Glomerular endothelial cell (primary cell): ENCODE results near the gene CTDP1. TPM values are rescaled to one million over a fixed set of nuclear protein-coding genes. Genes with fewer than 3 reads are reported as not detected.

Experiments
- DNase-seq: peaks from one replicate; pipeline ENCODE4 v3.0.0-alpha.2; 2011; ENCODE audit warnings: low read depth, low spot score; ENCODE audit errors: extremely low read depth
- total RNA-seq: library from RNA; depleted of rRNA; stranded (reverse); fragments of >200 nt; gene quantifications from 2 replicates; pipeline ENCODE4 v1.2.3, GENCODE V29; 2015

Gene CTDP1, protein sequence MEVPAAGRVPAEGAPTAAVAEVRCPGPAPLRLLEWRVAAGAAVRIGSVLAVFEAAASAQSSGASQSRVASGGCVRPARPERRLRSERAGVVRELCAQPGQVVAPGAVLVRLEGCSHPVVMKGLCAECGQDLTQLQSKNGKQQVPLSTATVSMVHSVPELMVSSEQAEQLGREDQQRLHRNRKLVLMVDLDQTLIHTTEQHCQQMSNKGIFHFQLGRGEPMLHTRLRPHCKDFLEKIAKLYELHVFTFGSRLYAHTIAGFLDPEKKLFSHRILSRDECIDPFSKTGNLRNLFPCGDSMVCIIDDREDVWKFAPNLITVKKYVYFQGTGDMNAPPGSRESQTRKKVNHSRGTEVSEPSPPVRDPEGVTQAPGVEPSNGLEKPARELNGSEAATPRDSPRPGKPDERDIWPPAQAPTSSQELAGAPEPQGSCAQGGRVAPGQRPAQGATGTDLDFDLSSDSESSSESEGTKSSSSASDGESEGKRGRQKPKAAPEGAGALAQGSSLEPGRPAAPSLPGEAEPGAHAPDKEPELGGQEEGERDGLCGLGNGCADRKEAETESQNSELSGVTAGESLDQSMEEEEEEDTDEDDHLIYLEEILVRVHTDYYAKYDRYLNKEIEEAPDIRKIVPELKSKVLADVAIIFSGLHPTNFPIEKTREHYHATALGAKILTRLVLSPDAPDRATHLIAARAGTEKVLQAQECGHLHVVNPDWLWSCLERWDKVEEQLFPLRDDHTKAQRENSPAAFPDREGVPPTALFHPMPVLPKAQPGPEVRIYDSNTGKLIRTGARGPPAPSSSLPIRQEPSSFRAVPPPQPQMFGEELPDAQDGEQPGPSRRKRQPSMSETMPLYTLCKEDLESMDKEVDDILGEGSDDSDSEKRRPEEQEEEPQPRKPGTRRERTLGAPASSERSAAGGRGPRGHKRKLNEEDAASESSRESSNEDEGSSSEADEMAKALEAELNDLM
- 29.2 and 34.1 TPM in 2 replicates for total RNA-seq

DNA sequence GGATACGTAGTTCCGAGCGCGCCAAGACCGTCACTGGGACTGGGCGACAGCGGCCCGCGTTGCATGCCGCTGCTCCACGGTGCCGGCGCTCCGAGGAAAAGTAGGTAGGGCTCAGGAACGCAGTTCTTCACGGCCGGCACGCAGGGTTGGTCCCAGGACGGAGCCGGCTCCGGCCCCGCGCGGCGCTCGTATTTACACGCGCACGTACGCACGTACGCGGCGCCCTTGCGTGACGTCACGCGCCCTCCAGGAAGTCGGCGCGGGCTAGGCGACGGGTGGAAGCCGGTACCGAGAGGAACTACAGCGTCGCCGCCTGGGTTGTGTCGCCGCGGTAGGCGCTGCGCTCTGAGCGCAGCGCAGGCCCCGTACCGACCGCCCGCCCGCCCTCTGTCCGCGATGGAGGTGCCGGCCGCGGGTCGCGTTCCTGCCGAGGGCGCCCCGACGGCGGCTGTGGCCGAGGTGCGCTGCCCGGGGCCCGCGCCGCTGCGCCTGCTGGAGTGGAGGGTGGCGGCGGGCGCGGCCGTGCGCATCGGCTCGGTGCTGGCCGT, at the start of gene CTDP1:
CTDP1 (plus strand) TSS at position 252 of the 548 bp plus-strand sequence; CDS start at position 397, 145 bp downstream.
- peak; percentile 44 for DNase-seq

DNA sequence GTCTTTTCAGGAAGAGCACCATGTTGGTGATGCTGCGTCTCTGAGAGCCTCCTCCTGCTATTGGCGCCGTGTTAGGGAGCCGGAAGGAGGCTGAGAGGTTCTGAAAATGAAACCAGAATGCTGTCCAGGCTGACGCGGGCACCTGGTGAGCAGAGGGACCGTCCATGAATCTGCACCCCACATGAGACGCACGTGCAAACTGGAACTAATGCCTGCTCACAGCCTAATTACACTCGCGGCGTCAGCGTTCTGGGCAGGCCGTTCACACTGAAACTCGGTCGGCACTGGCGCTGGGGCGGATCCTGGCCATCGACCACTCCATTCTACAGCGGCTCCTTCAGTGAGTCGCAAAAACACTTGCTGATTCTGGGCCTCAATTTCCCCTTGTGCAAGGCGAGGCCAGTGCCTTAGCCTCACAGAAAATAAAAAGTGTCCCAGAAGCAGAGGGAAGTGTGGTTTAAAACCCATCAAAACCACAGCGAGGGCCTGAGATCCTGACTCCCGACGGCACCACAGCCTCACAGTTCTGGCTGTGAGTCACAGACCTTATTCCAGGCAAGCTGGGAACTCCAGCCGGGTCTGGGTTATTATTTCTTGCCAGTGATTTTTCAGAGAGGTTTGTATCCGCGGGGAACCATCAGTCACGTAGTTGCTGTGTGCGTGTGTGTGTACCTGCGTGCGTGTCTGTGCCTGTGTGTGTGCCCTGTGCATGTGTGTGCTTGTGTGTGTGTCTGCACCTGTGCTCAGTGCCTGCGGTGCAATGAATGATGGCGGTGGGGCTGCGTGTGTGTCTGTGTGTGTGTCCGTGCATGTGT, 49.1 kb upstream of the CTDP1 start:
- no peak for DNase-seq

DNA sequence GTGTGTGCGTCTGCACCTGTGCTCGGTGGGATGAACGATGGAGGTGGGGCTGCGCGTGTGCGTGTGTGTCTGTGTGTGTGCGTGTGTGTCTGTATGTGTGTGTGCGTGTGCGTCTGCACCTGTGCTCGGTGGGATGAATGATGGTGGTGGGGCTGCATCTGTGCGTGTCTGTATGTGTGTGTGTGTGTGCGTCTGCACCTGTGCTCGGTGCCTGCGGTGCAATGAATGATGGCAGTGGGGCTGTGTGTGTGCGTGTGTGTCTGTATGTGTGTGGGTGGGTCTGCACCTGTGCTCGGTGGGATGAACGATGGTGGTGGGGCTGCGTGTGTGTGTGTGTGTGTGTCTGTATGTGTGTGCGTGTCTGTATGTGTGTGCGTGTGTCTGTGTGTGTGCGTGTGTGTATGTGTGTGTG, 48.5 kb upstream of the CTDP1 start:
- DNase-seq: no peak

DNA sequence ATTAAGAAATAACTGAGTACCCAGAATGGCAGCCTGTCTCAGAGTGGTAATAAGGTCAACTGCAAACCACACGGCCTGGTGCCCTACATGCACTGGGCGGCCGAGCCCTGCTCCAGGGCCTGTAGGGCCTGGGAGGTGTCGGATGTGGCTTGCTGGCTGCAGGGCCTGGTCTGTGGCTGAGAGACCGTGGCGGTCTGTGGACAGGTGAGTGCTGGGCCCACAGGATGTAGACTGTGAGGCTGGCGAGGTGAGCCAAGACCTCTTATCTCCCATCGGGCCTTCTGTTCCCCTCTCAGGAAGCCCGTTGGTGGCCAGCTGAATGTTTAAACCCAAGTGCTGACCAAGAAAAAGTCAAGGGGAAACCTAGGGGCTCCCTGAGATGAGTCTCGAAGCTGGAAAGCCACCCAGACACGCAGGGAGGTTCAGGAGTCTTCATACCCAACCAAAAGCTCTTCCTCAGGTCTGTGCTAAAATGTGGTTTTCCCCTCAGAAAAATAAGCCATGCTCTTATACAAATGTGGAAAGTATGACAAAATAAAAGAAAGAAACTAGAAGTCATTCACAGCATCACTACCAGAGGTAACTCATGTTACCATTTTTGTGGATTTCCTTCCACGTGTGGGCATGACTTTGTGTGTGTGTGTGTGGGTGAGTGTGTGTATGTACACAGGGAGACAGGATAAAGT, 47.7 kb upstream of the CTDP1 start:
- no peak for DNase-seq

DNA sequence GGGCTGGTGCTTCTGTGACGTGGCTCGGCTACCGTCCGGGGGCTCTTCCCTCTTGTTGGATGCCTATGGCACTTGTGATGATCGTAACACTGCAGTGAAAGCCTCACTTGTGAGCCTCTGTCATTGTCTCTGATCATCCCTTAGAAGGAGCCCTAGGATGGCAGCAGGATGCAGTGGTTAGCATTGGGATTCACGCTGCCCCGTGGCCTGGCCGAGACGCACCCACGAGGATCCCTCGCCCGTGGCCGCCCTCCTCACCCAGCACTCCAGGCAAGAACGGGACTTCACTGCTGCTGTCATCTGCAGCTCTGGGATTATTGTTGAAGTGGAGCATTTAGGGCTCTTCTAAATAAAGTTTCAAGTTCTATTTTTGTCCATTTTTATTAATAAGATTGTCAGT, 46.8 kb upstream of the CTDP1 start:
- no peak for DNase-seq

DNA sequence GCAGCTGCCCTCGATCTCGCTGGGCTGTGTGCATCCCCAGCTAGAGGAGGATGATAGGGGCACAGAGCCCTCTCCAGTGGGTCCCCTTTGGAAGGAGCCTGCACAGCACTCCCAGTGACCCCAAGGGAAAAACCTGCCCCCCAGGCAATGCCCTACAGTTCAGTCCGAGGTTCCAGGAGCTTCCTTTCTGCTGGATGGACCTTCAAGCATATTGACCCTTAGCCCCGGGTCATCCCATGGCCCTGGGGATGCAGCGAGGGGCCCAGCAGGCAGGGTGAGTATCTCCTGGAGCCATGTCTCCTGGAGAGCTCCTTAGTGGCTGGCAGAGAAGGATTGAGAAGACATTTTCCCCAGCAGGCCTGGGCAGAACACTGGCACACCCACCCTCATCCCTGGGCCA, 45.4 kb upstream of the CTDP1 start:
- no peak for DNase-seq

DNA sequence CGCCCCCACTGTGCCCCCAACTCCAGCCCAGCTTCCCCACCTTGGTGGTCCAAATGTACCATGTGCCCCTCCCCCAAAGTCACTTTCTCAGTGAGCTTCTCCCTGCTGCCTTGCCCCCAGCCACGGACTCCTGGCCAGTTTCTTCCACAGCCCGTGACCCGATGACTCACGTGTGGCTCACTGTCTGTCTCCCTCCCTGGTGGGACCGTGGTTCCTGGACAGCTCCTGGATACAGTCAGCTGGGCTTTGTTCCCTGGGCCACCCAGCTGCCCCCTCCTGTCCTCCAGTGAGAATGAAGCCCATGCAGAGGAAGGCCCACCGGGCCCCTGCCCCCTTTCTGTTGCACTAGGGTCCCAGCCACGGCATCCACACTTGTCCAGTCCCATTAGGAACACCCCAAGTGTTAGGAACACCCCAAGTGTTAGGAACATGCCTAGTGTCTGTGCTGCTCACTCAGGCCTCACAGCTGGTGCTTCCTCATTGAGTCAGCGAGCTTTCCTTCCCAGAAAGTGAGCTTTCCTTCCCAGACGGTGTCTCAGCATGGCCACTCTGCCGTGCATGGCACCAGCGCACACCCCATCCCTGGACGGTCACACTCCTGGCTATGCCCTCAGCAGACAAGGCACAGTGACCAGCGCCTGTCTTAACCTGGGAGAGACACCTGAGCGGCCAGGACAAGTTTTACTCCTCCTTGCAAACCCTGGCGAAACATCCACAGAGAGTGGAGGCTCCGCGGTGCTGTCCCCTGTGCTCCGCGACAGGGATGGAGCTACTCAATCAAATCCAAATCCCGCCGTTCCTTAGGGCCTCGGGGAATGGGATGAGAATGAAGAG, 44.8 kb upstream of the CTDP1 start:
- no peak for DNase-seq

DNA sequence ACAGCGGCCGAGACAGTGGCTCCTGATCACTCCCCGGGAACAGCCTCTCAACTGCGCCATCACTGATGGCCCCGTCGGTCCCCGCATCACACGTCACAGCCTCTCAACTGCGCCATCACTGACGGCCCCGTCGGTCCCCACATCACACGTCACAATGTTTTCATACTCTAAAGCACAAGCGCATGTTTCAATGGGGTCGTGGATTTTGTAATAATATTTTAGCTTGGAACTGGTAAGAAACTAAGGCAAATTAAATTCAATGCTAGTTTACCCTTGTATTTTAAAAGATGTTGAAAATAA, 44.2 kb upstream of the CTDP1 start:
- DNase-seq: no peak

DNA sequence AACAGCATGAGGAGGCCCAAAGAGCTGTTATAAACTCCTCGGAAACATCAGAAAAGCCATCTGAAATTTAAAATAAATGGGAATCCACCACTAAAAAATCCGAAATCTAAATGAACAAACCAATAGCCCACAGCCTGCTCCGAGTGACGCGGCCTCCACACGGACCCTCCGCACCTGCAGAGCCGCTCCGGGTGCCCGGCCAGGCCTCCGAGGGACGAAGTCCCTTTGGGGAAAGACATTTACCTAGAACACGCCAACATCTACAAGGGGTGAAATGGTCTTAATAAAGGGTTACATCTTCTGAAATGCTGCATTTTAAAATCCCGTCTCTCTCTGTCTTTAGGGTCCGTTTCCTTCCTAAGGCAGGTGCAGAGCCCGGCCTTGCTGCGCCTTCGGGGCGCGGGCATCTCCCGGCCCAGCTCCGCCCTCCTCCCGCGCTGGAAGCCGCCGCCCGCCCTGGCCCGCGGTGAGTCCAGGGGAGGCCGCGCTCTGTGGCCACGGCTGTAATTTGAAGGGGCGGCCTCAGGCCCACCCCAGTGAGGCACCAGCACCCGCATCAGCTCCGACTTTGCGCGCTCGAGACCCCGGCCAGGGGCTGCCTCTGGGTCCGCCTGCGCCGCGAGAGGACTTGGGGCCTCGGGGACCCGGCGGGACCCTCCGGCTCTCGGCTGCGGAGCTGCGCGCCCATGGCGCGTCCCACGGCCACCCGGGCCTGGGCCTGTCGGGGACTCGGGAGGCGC, 42.3 kb upstream of the CTDP1 start:
- DNase-seq: no peak

DNA sequence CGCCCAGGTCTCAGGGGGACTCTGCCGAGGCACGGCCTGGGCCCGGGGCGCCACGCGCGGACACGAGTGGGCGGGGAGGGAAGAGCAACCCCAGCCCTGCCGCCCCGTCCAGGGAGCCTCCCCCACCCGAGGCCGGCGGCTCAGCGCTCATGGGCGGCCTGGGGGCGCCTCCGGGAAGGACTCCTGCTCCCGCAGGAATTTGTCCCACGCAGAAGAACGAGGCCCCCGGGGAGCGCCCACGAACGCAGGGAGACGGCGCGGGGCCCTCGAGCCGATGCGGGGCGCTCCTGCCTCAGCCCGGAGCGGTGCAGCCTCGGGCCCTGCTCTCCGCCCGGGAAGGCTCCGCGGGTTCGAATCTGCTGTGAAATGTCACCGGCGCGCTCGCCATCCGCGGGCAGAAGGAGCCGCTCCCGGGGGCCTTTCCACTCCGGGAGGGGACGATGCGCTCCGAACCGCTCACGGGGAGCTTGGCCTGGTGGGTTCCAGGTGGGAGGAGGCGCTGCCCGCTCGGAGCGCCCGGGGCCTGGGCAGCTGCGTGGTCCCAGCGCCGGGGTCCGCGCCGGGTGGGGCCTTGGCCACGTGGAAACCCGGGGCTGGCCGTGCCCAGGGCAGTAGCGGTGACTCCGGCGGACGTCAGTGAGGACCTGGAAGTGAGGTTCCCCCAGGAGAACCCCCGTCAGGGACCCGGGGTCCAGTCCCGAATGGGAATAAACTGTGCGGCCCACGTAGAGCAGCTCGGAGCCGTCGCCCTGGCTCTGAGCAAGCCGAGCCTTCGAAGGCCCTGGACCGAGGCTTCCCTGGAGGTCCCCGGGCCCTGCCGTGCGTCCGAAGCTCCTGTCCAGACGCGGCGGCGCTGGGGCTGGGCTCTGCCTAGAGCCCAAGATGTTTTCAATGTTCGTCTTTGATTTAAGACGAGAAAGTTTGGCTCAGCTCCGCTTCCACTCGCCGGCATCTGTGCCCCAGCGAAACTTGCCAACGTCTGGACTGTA, 41.4 kb upstream of the CTDP1 start:
- no peak for DNase-seq

DNA sequence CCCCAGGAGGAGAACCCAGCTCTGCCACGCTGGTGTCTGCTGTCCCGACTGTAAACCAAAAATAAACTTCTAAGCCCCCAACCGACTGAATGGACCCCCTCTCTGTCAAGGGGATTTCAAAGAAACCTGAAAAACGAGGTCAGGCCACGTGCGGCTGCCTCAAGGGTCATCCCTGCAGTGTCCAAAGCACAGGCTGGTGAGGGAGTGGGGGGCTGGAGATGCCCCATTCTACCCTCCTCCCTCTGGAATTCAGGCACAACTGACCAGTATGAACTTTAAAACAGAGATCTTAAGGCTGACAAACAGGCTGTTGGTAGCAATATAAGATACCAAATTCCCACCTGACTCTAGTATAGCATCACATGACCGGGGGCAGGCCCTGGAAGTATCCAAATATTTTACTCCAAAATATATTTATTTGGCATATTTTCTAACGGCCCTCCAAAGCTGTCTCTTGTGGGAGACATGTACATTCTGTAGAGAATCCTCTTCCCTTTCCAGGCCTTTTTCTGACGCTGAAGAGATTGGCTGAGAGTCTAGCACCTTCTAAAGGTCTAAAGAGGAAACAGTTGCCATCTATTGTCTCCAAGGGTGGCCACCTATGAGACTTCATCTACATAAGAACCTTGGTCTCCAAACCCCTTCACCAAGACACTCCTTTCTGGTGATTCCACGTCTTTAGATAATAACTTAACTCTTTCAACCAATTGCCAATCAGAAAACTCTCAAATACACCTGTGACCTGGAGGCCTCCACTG, 40.4 kb upstream of the CTDP1 start:
- no peak for DNase-seq

DNA sequence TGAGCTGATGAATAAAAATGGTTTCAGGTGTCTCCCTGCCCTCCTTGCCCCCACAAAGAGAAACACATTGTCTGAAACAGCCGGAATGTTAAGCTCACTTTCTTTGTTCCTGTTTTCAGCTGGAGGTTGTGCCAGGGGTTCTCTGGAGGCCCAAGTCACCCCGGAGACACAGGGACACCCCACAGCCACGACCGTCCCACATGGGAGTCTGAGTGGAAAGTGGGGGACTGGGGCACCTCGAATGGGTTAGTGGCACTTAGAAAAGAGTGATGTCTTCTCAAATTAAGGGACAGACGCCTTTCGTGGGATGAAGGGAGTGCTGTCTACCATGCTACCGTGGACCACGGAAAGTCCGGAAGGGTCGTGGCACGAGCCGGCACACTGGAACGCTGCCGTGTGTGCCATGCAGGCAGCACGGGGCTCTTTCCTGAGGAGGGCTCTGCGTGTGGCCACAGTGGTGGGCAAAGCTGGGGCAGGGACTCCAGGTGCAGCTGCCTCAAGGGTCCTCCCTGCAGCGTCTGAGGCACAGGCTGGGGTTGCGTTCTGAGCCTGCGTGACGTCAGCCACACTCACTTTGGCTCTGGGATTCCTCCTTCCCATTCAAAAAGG, 39.4 kb upstream of the CTDP1 start:
- no peak for DNase-seq

DNA sequence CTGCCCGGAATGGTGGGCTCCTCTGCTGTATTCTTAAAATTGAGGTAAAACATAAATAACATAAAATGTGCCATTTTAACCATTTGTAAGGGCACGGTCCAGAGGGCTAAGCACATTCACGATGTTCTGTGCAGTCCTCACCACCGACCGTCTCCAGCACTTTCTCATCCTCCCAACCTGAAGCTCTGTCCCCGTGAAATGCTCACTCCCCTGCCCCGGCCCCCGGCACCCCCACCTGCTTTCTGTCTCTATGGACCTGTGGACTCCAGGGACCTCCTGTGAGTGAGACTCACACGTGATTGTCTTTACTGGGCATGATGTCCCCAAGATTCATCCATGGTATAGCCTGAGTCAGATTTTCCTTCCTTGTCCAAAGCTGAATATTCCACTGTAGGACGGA, 38.7 kb upstream of the CTDP1 start:
- no peak for DNase-seq

DNA sequence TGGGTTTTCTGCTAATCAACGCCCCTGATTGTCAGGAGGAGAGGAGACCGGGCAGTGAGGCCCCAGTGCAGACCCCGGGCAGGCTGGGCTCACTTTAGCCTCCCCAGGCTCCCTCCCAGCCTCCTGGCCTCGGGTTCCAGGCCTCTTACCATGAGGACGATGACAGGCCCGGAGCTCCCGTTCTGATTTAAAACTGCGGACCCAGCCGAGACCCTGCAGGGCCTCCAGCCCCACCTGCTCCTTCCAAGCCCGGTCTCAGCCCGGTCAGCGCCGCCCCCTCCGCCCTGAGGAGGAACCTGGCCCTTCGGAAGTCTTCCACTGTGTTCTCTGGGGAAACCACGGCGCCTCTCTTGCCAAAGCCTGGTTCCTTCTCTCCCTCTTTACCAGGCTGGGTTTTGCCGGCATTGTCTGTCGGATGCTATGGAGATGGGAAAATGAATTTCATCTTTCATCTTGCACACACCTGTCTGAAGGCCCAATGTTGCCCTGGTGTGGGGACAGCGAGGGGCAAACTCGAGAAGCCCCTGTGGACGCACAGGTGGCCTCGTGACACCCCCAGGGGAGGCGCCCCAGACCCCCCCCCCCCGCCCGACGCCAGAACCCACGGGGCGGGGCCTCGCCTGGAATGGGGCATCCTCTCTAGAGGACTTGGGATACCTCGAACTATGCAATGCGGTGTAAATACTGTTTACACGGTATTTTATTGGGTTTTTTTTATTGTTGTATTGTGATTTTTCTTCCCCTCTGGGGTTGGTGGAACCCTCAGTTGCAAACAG, 37.7 kb upstream of the CTDP1 start:
- no peak for DNase-seq

DNA sequence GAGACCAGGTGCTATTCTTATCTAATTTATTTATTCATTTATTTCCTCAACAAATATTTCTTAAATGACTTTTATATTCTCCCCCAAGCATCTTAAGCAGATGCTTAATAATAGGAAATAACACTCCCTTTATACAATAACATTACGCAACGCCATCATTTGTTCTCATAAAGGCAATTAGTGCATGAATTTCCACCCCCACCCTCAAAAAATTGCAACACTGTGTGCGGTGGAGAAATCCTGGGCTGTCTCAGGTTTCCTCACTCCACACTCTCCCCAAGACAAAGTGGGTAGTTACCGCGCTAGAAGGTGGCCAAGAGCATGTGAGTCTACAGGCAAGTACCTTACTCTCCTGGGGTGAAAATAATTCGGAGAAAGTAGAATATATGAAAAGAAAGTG, 37.0 kb upstream of the CTDP1 start:
- DNase-seq: no peak
